ENCODE results near the gene ZBTB17.

GRCh38 chr1:15957221-15958095 is 18.4 kb downstream of the ZBTB17 start:
- TF ChIP-seq CTCF (conservative IDR thresholded peaks at IDR 0.05; ENCODE audit: low read depth, low read length), result no peak
- TF ChIP-seq EZH2 (IDR thresholded peaks at IDR 0.05; ENCODE audit: low read length, unreplicated experiment), result no peak

All from PC-3 (cell line).